H1 (cell line): Measurements from ENCODE around the gene TNS4. TPM values are rescaled to one million over a fixed set of nuclear protein-coding genes. Genes with fewer than 3 reads are reported as not detected.

Experiments used
- CTCF ChIA-PET: fragments of 300-600 bp; sonication (Branson Sonifier 250); formaldehyde crosslinking; loops from one replicate; lab custom pipeline; 2021; ENCODE audit not compliant: partially characterized antibody; lab: Charles Lee
- POLR2A ChIA-PET: fragments of 300-600 bp; sonication (Branson Sonifier 250); formaldehyde crosslinking; loops from one replicate; lab custom pipeline; 2021; ENCODE audit warnings: inconsistent platforms; ENCODE audit not compliant: partially characterized antibody; lab: Charles Lee
- DNase-seq, 2 experiments: peaks; one replicate each; pipeline versions ENCODE4 v3.0.0 to v3.0.0-alpha.2; 2010 to 2022; ENCODE audit warnings: low spot score in 2 of 2, low read depth in 1 of 2, mixed read lengths in 1 of 2
- FAIRE-seq: peaks from 2 replicates; lab custom pipeline; 2011; peaks lifted over from hg19 to GRCh38; lab: Jason Lieb, UNC
- H2AFZ ChIP-seq: 2 replicates; pipeline ENCODE4 v1.8.1; 2012; ENCODE audit warnings: low read length, inconsistent platforms
- H2AK5ac ChIP-seq: 2 replicates; pipeline ENCODE4 v1.6.1; 2013; ENCODE audit warnings: low read depth, low read length
- H2BK120ac ChIP-seq: replicated peaks from 2 replicates; pipeline ENCODE3; 2013; ENCODE audit warnings: low read depth, low read length, inconsistent platforms
- H2BK12ac ChIP-seq: 2 replicates; pipeline ENCODE4 v1.6.1; 2013; ENCODE audit warnings: low read depth, low read length
- H2BK15ac ChIP-seq: 2 replicates; pipeline ENCODE4 v1.6.1; 2013; ENCODE audit warnings: low read length
- H2BK20ac ChIP-seq: 2 replicates; pipeline ENCODE4 v1.6.1; 2013; ENCODE audit warnings: low read length
- H2BK5ac ChIP-seq: 2 replicates; pipeline ENCODE4 v1.6.1; 2013; ENCODE audit warnings: low read depth, low read length
- H3K14ac ChIP-seq: 2 replicates; pipeline ENCODE4 v1.6.1; 2013; ENCODE audit warnings: inconsistent platforms; ENCODE audit not compliant: insufficient read length
- H3K18ac ChIP-seq: 2 replicates; pipeline ENCODE4 v1.6.1; 2013; ENCODE audit warnings: low read length; ENCODE audit errors: extremely low read depth
- H3K23ac ChIP-seq: 2 replicates; pipeline ENCODE4 v1.6.1; 2013; ENCODE audit warnings: inconsistent platforms; ENCODE audit not compliant: insufficient read length
- H3K23me2 ChIP-seq: 2 replicates; pipeline ENCODE4 v1.6.1; 2013; ENCODE audit warnings: low read depth, low read length
- H3K27ac ChIP-seq: 2 replicates; pipeline ENCODE4 v1.6.1; 2011; ENCODE audit warnings: low read depth, low read length, inconsistent platforms
- H3K27me3 ChIP-seq, 4 experiments: replicated peaks in 1 of 4; 1 replicate in 1 of 4; 2 replicates in 3 of 4; pipeline versions ENCODE4 v1.6.1 to v1.8.1; 2011 to 2013; ENCODE audit warnings: low read length in 3 of 4, mild to moderate bottlenecking in 3 of 4, inconsistent platforms in 2 of 4, mixed read lengths in 2 of 4, moderate library complexity in 1 of 4; ENCODE audit not compliant: control insufficient read depth in 3 of 4, insufficient read depth in 3 of 4; ENCODE audit errors: extremely low read depth in 1 of 4
- H3K36me3 ChIP-seq, 4 experiments: 2 replicates each; pipeline versions ENCODE4 v1.6.1 to v1.8.1; 2011 to 2013; ENCODE audit warnings: mild to moderate bottlenecking in 4 of 4, low read length in 3 of 4, moderate library complexity in 2 of 4, control low read depth in 1 of 4, inconsistent platforms in 1 of 4; ENCODE audit not compliant: insufficient read depth in 4 of 4, control insufficient read depth in 2 of 4
- H3K4ac ChIP-seq: replicated peaks from 2 replicates; pipeline ENCODE3; 2013; ENCODE audit warnings: low read length, low read depth, mixed read lengths, inconsistent platforms; ENCODE audit not compliant: insufficient read length
- H3K4me1 ChIP-seq, 4 experiments: replicated peaks in 1 of 4; 1 replicate in 1 of 4; 2 replicates in 3 of 4; pipeline versions ENCODE4 v1.6.1 to v1.8.1; 2011 to 2013; ENCODE audit warnings: low read length in 3 of 4, inconsistent platforms in 2 of 4, mixed read lengths in 1 of 4; ENCODE audit not compliant: insufficient read depth in 4 of 4, control insufficient read depth in 3 of 4
- H3K4me2 ChIP-seq, 2 experiments: 2 replicates each; pipeline versions ENCODE4 v1.6.1 to v1.8.1; 2011 to 2013; ENCODE audit warnings: low read depth in 2 of 2, low read length in 2 of 2, control low read depth in 1 of 2, inconsistent platforms in 1 of 2, mild to moderate bottlenecking in 1 of 2; ENCODE audit not compliant: insufficient read depth in 1 of 2
- H3K4me3 ChIP-seq, 4 experiments: fragments of 200-600, 300-600 bp in 1 of 4; sonication (generic), shearing (Covaris generic), sonication (Bioruptor Twin) in 1 of 4; 2 replicates each; pipeline versions ENCODE4 v1.5.1 to v1.8.1; 2011 to 2016; ENCODE audit warnings: low read length in 4 of 4, low read depth in 3 of 4, control low read depth in 2 of 4, inconsistent platforms in 2 of 4, mild to moderate bottlenecking in 2 of 4, mixed read lengths in 1 of 4, moderate library complexity in 1 of 4; ENCODE audit not compliant: insufficient read depth in 2 of 4; ENCODE audit errors: extremely low read depth in 1 of 4
- H3K56ac ChIP-seq: replicated peaks from 2 replicates; pipeline ENCODE3; 2013; ENCODE audit warnings: low read depth, mild to moderate bottlenecking, mixed read lengths, low read length, inconsistent platforms; ENCODE audit not compliant: insufficient read length
- H3K79me1 ChIP-seq: 2 replicates; pipeline ENCODE4 v1.6.1; 2013; ENCODE audit warnings: low read depth, low read length, control low read depth
- H3K79me2 ChIP-seq, 2 experiments: 2 replicates each; pipeline versions ENCODE4 v1.6.1 to v1.8.1; 2012 to 2013; ENCODE audit warnings: low read length in 2 of 2, mild to moderate bottlenecking in 2 of 2, inconsistent platforms in 1 of 2; ENCODE audit not compliant: insufficient read depth in 2 of 2, control insufficient read depth in 1 of 2
- H3K9ac ChIP-seq, 4 experiments: replicated peaks in 1 of 4; 1 replicate in 1 of 4; 2 replicates in 3 of 4; pipeline versions ENCODE4 v1.6.1 to v1.8.1; 2011 to 2013; ENCODE audit warnings: low read depth in 3 of 4, low read length in 3 of 4, control low read depth in 2 of 4, mild to moderate bottlenecking in 2 of 4, moderate library complexity in 2 of 4, inconsistent platforms in 1 of 4; ENCODE audit errors: extremely low read depth in 1 of 4
- H3K9me3 ChIP-seq, 2 experiments: 2 replicates each; pipeline versions ENCODE4 v1.6.1 to v1.8.1; 2012 to 2013; ENCODE audit warnings: mild to moderate bottlenecking in 2 of 2, moderate library complexity in 2 of 2, control low read depth in 1 of 2, inconsistent platforms in 1 of 2, low read depth in 1 of 2, low read length in 1 of 2, mixed read lengths in 1 of 2; ENCODE audit not compliant: insufficient read depth in 2 of 2
- H4K20me1 ChIP-seq, 2 experiments: replicated peaks in 1 of 2; 2 replicates each; pipeline versions ENCODE3 to v1.8.1; 2011 to 2013; ENCODE audit warnings: inconsistent platforms in 2 of 2, low read length in 2 of 2, mild to moderate bottlenecking in 1 of 2; ENCODE audit not compliant: insufficient read depth in 2 of 2, control insufficient read depth in 1 of 2
- H4K5ac ChIP-seq: 2 replicates; pipeline ENCODE4 v1.6.1; 2013; ENCODE audit warnings: low read length, low read depth, mixed read lengths, inconsistent platforms; ENCODE audit not compliant: insufficient read length
- H4K8ac ChIP-seq: 2 replicates; pipeline ENCODE4 v1.8.0; 2013; ENCODE audit warnings: mild to moderate bottlenecking, moderate library complexity, low read length, inconsistent platforms; ENCODE audit not compliant: insufficient read depth; ENCODE audit errors: extremely low read depth
- H4K91ac ChIP-seq: replicated peaks from 2 replicates; pipeline ENCODE3; 2013; ENCODE audit warnings: low read length, mixed read lengths, inconsistent platforms; ENCODE audit not compliant: insufficient read length
- CBX8 ChIP-seq: fragments of 300-800, 300-1000 bp; sonication (generic); IDR thresholded peaks from 2 replicates; pipeline ENCODE4 v1.7.1; 2016; ENCODE audit warnings: low read depth, low read length, borderline replicate concordance
- EP300 ChIP-seq, 2 experiments: IDR thresholded peaks; 1 replicate in 1 of 2; 2 replicates in 1 of 2; pipeline ENCODE4 v1.6.1; 2011 to 2012; ENCODE audit warnings: low read depth in 2 of 2, low read length in 2 of 2, mild to moderate bottlenecking in 2 of 2, borderline replicate concordance in 1 of 2, inconsistent platforms in 1 of 2, moderate library complexity in 1 of 2
- GABPA ChIP-seq: IDR thresholded peaks from 2 replicates; pipeline ENCODE4 v1.6.1; 2011; ENCODE audit warnings: mild to moderate bottlenecking, low read length, moderate library complexity, borderline replicate concordance; ENCODE audit not compliant: insufficient read depth
- JUN ChIP-seq: IDR thresholded peaks from 2 replicates; pipeline ENCODE4 v1.6.1; 2011; ENCODE audit warnings: low read depth, mild to moderate bottlenecking, improper control_type of control experiment, low read length
- KDM1A ChIP-seq: fragments of 200-600, 300-600 bp; sonication (generic); IDR thresholded peaks from 2 replicates; pipeline ENCODE4 v1.7.1; 2016; ENCODE audit warnings: mild to moderate bottlenecking, low read length, borderline replicate concordance
- POLR2AphosphoS5 ChIP-seq: IDR thresholded peaks from 2 replicates; pipeline ENCODE4 v1.6.1; 2011; ENCODE audit warnings: low read depth, low read length
- POU5F1 ChIP-seq: IDR thresholded peaks from 2 replicates; pipeline ENCODE4 v1.6.1; 2011; ENCODE audit warnings: low read depth, mild to moderate bottlenecking, low read length, moderate library complexity
- RNF2 ChIP-seq: fragments of 200-900, 300-1000 bp; sonication (generic); IDR thresholded peaks from 2 replicates; pipeline ENCODE4 v1.7.1; 2016; ENCODE audit warnings: borderline replicate concordance, low read depth, mild to moderate bottlenecking, antibody characterized with exemption, low read length; ENCODE audit not compliant: poor library complexity, severe bottlenecking; ENCODE audit errors: missing control alignments
- TBP ChIP-seq: IDR thresholded peaks from 2 replicates; pipeline ENCODE4 v1.6.1; 2011; ENCODE audit warnings: low read depth, low read length, improper control_type of control experiment
- ZNF274 ChIP-seq: IDR thresholded peaks from 2 replicates; pipeline ENCODE4 v1.7.0; 2012; ENCODE audit warnings: low read length, borderline replicate concordance; ENCODE audit errors: extremely low read depth
- WGBS, 2 experiments: shearing (Covaris generic) in 1 of 2; methylation state at CpG; one replicate each; pipeline versions ENCODE4 v1.1.6 to v1.1.7; 2013 to 2015; ENCODE audit warnings: low lambda C conversion rate in 2 of 2, mixed read lengths in 2 of 2, inconsistent platforms in 1 of 2, low coverage in 1 of 2, missing lambda C conversion rate in 1 of 2; ENCODE audit not compliant: insufficient replicate concordance in 2 of 2, insufficient coverage in 1 of 2, insufficient read length in 1 of 2; ENCODE audit errors: extremely low coverage in 1 of 2, missing lambda C conversion rate in 1 of 2; 5-methylcytosine and 5-hydroxymethylcytosine counted together
- polyA plus RNA-seq, 7 experiments: library from polyadenylated mRNA; depleted of rRNA in 3 of 7; stranded (reverse) in 5 of 7; unstranded in 2 of 7; fragments of >200 nt in 5 of 7; fragments of 200-250 nt in 2 of 7; gene quantifications; 1 replicate in 5 of 7; 2 replicates in 1 of 7; 4 replicates in 1 of 7; pipeline versions ENCODE4 v1.2.1 to v1.2.3, GENCODE V29; 2011 to 2013; ENCODE audit warnings: missing spikeins in 2 of 7, mixed read lengths in 2 of 7
- total RNA-seq: library from RNA; stranded (reverse); fragmentation: NEBNext Ultra II Directional; extraction: Animal tissue kit (Norgen Biotek cat#: 25700); gene quantifications from 2 replicates; pipeline ENCODE4 v1.2.1, GENCODE V29; 2021
- TF ChIP-seq, protein P1 (sequence below): IDR thresholded peaks from 2 replicates; pipeline ENCODE4 v1.6.1; 2012; ENCODE audit warnings: inconsistent platforms

Gene TNS4
- total and polyA plus RNA-seq, 2 of the 8 experiments (the other 6 are each of a cell fraction or from before 2014, with no cell fraction given): 0.20 to 0.21 TPM

- no peak overlapping the region for H3K4me2 ChIP-seq
- H3K36me3 ChIP-seq: peaks cover 0 to 9% (median 7%) of the 10 kb centered on the region in 4 experiments; a peak in 4 of 8 replicates
- ChIA-PET POLR2A (interaction anchor here (0.8 to 2.5 kb wide), 10 partner anchors 9 to 87 kb away, joined by 3 to 10 read pairs (median 4); partner anchors contain the start of genes IGFBP4 and TOP2A), CTCF (interaction anchor here (1.0 to 34.1 kb wide), 7 partner anchors 3 to 100 kb away, joined by 3 to 739 read pairs (median 4); partner anchors contain the start of gene IGFBP4)
- H4K8ac ChIP-seq: no peak overlapping the region
- WGBS, 2 experiments: 96% methylated on average over 3 of the region's 3 CpGs; no CpG with 5 or more reads in 1 of the 2 experiments
- DNase-seq (no peak), FAIRE-seq (no peak)
- no peak overlapping the region for H4K91ac ChIP-seq
- no peak overlapping the region for H4K5ac ChIP-seq
- no peak overlapping the region for H2BK20ac ChIP-seq
- no peak overlapping the region for H2AFZ ChIP-seq
- no peaks in the 10 kb centered on the region for H4K20me1 ChIP-seq
- H2BK12ac ChIP-seq: no peak overlapping the region
- H2BK5ac ChIP-seq: no peak overlapping the region
- H3K27me3 ChIP-seq: no peaks in the 10 kb centered on the region
- H3K14ac ChIP-seq: no peak overlapping the region
- no peak overlapping the region for H3K18ac ChIP-seq
- H3K27ac ChIP-seq: no peak overlapping the region
- no peak overlapping the region for H3K23ac ChIP-seq
- no peak overlapping the region for H3K9ac ChIP-seq
- H2BK15ac ChIP-seq: no peak overlapping the region
- no peaks in the 10 kb centered on the region; the same call in 1 of the 2 replicates for H3K23me2 ChIP-seq
- H3K4me3 ChIP-seq: no peak overlapping the region
- H3K4ac ChIP-seq: no peak overlapping the region
- no peaks in the 10 kb centered on the region for H3K9me3 ChIP-seq
- H3K79me1 ChIP-seq: no peaks in the 10 kb centered on the region
- no peaks in the 10 kb centered on the region for H3K79me2 ChIP-seq
- peaks cover 2 to 36% (median 16%) of the 10 kb centered on the region in 4 experiments for H3K4me1 ChIP-seq
- H2AK5ac ChIP-seq: no peak overlapping the region
- H3K56ac ChIP-seq: no peak overlapping the region
- no peak overlapping the region for H2BK120ac ChIP-seq
- TF ChIP-seq POLR2AphosphoS5: no peak
- no peak for TF ChIP-seq RNF2
- no peak for TF ChIP-seq GABPA
- TF ChIP-seq JUN: no peak
- TF ChIP-seq, protein P1, sequence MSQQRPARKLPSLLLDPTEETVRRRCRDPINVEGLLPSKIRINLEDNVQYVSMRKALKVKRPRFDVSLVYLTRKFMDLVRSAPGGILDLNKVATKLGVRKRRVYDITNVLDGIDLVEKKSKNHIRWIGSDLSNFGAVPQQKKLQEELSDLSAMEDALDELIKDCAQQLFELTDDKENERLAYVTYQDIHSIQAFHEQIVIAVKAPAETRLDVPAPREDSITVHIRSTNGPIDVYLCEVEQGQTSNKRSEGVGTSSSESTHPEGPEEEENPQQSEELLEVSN: no peak
- no peak for TF ChIP-seq EP300 (IDR thresholded peaks at IDR 0.05; ENCODE audit: borderline replicate concordance in 1 of 2, low read depth in 2 of 2, low read length in 2 of 2)
- TF ChIP-seq ZNF274: no peak
- TF ChIP-seq CBX8: no peak
- no peak for TF ChIP-seq TBP
- no peak for TF ChIP-seq KDM1A
- no peak for TF ChIP-seq POU5F1
These were observed 40.8 kb downstream of the TNS4 start for GRCh38 chr17:40460604-40460967.
